GM19351 (cell line): Measurements from ENCODE around the gene LCN10.
"Not testable (repeated sequence)": the region's sequence is repeated elsewhere in the genome, so short reads cannot be mapped to it uniquely, and the experiment has no call there.

ENCODE experiments used
- ATAC-seq: cut with Tn5 transposase; IDR thresholded peaks from one replicate; pipeline ENCODE4 v1.9.1; 2021; ENCODE audit warnings: mild to moderate bottlenecking, moderate library complexity; ENCODE audit not compliant: unreplicated experiment

The LCN10 gene

DNA sequence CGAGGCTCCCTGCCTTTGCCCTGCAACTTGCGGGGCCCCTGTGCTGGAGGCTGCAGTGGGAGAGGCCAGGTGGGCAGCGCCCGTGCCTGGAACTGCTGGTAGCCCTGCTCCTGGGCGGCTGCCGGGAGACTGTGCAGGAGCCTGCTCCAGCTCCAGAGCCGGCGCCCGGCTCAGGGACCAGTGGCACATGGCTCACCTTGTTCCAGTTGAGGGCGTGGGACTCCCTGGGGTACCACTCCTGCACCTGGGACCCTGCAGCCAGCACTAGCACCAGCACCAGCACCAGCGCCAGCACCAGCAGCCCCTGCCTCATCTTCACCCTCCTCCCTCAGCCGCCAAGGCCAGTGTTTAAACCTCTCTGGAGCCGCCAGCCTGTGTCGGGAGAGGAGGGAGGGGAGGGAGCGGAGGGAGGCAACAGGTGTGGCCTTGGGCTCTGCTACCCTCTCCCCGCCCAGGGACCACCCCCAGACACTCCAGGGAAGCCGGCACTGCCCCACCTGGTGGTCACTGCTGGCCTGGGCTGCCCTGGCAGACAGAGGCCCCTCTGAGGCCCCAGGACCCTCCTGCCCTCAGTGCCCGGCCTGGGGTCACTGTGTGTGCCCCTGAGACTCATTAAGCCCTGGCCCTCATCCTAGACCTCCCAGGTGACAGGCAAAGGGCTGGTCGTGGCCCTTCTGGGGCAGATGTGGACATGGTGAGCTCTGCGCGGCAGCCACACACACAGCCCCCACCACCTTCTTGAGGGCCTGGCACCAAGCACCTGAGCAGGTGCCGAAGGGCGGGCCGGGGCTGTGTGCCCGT is at the start of gene LCN10:
LCN10 (minus strand) TSS at position 350 of the 801 bp plus-strand sequence; CDS start at position 313, 37 bp downstream.
- ATAC-seq, result no peak

DNA sequence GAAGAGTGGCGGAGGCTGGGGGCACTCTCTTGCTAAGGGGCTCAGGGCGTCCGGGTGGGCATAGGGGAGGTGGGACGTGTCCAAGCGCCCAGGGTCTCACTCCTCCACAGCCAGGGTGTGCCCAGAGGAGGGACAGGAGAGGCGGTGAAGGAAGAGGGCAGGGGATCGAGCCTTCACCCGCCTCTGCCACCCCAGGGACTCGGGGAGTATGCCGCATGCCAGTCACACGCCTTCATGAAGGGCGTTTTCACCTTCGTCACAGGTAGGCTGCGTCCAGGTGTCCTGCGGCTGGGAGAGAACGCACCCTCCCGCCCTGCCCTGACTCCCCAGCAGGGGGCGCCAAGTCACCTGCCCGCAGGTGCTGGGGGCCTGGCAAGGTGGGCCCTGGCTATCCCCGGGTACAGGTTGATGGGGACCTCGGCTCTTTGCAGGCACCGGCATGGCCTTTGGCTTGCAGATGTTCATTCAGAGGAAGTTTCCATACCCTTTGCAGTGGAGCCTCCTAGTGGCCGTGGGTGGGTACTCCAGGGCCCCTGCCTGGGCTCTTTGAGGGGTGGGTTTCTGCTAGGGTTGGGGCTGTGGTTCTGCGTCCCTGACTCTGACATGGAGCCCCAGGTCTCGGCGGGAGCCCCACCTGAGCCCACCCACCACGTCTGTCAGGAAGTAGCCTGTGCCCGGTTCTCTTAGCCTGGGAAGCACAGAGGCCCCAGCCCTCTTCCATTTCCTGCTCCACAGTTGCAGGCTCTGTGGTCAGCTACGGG is 49.0 kb upstream of the LCN10 start:
- no peak for ATAC-seq

DNA sequence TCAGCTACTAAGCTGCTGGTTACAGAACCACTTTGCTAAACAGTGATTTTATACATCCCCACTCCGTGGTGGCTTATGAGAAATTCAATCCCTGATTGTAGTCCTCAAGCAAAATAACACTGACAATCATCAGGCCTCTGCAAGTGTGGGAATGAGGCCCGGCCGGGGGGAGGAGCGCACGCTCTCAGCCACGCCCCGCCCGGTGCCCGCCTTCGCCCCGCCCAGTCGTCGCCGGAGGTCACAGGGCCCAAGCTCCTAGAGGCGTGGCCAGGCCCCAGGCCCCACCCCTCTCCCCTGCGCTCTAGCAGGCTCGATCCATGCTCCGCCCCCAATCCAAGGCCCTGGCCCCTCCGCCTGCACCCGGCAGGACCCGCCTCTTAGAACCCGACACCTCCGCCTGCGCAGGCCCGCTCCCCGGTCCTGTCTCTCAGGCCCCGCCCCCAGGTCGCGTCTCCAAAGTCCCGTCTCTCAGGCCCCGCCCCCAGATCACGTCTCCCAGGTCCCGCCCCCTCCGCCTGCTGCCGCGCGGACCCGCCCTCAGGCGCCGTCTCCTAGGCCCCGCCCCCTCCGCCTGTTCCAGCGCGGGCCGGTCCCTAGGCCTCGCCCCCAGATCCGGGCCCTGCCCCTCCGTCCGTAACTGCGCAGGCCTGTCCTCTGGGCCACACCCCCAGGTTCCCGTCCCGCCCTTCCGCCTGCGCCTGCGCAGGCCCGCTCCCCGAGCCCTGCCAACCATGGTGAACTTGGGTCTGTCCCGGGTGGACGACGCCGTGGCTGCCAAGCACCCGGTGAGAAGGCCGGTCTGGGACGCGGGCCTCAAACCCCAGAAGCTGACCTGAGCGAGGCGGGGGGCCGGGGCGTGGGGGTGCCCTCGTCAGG is 48.1 kb upstream of the LCN10 start, which contains the start of gene TMEM141:
TMEM141 (plus strand) TSS at position 705 of the 876 bp plus-strand sequence; CDS start at position 732, 27 bp downstream.
- peak; percentile 79 for ATAC-seq

DNA sequence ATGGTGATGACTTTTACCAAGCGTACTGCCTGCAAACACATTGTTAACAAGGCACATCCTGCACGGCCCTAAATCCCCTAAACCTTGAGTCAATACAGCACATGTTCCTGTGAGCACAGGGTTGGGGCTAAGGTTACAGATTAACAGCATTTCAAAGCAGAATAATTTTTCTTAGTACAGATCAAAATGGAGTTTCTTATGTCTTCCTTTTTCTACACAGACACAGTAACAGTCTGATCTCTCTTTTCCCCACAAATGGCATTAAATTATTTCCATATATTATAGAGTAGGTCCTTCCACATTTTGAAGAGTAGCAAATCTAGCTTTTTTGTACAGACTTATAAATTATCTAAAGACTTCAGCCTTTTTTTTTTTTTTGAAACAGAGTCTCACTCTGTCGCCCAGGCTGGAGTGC is 46.8 kb upstream of the LCN10 start:
- no peak for ATAC-seq

DNA sequence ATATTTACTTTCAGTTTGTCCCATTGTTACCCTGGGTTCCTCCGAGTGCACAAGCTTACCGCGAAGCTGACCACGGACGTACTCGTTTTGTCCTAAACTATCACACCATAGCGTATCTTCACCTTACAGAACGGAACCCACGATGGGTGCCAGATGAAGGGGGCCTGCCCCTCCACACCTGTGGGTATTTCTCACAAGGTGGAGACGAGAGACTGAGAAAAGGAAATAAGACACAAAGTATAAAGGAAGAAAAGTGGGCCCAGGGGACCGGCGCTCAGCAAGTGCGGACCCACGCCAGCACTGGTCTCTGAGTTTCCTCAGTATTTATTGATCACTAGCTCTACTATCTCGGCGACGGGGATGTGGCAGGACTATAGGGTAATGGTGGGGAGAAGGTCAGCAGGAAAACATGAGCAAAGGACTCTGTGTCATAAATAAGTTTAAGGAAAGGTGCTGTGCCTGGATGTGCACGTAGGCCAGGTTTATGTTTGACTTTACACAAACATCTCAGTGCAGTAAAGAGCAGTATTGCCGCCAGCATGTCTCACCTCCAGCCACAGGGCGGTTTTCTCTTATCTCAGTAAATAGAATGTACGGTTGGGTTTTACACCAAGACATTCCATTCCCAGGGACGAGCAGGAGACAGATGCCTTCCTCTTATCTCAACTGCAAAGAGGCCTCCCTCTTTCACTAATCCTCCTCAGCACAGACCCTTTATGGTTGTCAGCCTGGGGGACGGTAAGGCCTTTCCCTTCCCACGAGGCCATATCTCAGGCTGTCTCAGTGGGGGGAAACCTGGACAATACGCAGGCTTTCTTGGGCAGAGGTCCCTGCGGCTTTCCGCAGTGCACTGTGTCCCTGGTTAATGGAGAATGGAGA is 46.1 kb upstream of the LCN10 start:
- not testable (repeated sequence) for ATAC-seq

DNA sequence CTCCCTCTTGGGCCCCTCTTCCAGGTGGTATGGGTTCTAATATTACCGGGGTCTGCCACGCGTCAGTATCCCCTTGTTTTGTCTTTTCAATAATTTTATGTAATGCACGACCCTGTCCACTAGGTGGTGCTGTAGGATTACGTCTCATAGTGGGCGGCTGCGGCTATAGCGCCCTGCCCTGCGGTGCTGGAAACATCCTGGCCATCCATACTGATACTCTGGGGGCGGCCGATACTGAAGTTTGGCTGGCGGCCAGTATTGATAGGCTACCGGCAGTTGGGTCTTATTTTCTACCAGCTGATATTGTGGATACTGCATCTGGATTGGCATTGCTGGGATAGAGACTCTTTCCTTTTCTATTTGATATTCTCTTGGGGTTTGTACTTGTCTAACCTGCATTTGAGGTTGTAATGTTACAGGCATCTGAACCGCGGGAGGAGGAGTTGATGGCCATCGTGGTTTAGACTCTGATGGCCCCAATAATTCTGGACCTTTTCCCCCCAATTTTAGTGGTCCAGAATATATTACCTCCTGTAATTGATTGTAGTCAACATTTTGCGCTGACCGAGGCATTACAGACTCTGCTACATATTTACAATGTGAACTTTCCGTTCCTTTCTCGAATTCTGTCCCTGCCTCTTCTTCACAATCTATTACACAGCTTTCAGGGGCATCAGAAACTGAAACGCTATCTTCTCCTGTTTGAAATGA is 45.1 kb upstream of the LCN10 start:
- ATAC-seq, result no peak

DNA sequence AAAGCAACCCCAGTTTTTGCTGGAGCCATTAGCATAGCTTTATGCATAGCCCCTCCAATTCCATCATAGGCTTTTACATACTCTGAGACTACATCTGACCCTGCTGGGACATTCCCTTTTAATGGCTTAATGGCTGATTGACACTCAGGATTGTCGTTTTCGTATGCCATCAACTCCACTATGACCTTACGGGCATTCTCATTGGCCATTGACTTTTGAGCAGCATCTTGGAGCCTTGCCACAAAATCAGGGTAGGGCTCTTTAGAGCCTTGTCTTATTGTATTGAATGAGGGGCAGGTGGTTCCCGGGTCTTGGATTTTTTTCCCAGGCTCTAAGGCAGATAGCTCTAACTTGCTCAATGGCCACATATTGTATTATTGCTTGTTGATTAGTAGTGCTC is 44.2 kb upstream of the LCN10 start:
- ATAC-seq, result not testable (repeated sequence)

DNA sequence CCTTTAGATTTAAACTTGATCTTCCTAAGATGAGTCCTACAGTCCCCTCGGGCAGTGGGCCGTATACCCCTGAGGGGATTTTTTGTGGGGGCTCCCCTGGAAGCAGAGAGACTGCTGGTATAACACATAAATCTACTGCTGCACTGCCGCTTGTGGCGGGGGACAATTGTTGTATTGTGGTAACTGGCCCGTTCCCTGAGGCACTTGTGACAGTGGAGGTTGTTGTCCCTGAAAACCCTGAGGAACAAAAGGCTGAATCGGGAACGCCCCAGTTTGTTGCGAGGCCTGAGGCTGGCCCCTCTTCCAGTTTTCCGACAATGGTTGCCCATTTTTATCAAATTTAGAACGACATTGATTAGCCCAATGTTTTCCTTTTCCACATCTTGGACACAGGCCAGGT is 43.7 kb upstream of the LCN10 start:
- ATAC-seq, result no peak

DNA sequence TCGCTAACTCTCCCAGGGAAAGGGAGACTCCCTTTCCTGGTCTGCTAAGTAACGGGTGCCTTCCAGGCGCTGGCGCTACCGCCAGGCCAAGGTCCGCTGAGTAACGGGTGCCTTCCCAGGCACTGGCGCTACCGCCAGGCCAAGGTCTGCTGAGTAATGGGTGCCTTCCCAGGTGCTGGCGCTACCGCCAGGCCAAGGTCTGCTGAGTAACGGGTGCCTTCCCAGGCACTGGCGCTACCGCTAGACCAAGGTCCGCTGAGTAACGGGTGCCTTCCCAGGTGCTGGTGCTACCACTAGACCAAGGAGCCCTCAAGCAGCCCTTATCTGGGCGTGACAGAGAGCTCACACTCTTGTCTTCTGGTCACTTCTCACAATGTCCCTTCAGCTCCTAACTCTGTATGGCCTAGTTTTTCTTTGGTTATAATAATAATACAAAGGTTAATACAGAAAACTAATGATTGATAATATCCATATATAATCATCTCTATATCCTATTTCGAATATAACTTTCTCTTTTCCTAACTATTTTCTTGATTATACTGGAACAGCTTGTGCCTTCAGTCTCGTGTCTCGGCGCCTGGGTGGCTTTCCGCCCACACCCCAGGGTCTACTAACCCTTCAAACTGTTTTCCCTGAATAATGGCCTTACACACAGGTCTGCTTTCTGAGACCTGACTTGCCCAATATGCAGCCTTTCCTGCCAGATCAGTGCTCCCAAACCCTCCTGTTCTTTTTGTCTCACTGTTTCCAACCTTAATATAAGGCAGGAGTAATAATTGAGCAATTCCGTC is 43.0 kb upstream of the LCN10 start:
- ATAC-seq, result not testable (repeated sequence)

DNA sequence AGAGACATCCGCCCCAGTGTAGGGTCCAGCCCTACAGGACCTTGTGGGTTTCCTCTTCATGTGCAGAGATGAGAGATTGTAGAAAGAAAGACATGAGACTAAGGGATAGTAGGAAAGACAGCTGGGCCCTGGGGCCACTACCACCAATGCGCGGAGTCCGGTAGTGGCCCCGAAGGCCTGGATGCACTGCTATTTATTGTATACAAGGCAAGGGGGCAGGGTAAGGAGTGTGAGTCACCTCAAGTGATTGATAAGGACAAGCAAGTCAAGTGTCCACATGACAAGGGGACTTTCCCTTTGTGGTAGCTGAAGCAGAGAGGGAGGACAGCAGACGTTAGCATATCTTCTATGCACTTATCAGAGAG is 42.2 kb upstream of the LCN10 start:
- no peak for ATAC-seq

DNA sequence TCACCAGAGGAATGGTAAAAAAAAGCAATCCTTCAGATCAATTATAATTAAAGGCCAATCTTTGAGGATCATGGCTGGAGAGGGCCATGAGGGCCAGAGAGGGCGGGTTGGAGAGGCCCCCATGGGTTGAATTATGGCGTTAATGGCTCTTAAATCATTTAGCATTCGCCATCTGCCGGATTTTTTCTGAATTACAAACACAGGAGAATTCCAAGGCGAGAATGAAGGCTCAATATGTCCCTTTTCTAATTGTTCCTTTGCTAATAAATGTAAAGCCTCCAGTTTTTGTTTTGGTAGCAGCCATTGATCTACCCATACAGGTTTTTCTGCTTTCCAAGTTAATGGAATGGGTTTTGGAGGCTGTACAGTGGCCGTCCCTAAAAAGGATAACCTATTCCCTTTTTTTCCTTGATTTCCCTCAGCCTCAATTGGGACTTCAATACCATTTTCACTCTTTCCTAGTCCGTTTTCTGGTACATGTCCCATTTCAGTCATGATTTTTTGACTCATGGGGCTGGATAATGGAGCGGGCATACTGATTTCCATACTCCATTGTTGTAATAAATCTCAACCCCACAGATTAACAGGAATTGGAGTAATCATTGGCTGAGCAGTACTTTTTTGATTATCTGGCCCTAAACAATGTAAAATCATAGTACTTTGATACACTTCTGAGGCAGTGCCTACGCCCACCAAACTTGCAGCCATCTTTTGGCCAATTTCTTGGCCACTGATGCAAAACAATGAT is 41.7 kb upstream of the LCN10 start:
- ATAC-seq, result no peak

DNA sequence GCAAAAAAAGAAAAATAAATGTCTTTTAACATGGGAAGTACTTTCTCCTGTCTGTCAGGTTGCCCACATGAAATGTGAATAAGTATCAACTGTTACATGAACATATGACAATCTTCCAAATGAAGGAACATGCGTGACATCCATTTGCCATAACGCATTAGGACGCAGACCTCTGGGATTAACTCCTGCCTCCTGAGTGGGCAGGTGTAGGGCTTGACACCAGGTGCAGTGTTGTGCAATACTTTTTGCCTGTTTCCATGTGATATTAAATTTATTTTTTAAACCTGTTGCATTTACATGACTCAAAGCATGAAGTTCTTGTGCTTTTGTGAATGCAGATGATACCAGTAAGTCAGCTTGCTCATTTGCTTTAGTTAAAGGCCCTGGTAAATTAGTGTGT is 39.7 kb upstream of the LCN10 start:
- no peak for ATAC-seq

DNA sequence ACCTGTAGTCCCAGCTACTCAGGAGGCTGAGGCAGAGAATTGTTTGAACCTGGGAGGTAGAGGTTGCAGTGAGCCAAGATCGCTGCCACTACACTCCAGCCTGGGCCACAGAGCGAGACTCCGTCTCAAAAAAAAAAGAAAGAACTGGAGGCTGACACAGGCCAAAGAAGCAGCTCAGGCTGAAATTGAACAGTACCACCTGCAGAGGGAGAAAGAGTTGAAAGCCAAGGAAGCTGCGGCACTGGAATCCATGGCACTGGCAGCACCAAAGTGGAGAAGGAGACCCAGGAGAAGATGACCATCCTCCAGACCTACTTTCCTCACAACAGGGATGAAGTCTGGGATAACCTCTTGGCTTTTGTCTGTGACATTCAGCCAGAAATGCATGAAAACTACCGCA is 37.1 kb upstream of the LCN10 start:
- no peak for ATAC-seq

DNA sequence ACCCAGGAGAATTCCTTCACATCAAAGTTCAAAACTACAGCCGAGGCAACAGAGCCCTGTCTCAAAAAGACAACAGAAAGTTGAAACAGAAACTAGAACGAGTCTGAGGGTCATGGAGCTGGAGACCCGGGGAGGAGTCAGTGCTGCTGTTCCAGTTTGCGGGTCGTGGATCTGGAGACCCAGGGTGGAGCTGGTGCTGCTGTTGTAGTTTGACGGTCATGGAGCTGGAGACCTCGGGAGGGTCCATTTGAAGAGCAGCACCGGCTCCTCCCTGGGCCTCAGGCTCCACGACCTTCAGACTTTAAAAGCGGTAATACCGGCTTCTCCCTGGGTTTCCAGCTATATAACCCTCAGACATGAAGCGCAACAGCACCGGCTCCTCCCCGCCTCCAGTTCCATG is 34.6 kb upstream of the LCN10 start:
- no peak for ATAC-seq

DNA sequence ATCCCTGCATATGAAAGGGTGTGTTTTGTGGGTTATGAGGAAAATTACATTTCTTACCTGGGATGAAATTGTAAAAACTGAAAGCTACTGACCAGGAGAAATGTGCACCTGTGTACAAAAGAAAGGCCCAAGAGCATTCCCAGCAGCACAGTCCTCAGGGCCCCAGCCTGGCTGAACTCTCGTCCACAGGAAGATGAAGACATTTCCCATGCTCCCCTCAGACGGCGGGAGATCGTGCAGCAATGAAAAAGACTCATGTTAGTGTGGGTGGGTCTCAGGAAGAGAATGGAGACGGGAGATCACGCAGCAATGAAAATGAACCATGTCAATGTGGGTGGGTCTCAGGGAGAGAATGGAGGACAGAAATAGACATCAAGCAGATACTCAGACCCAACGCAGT is 34.2 kb upstream of the LCN10 start:
- ATAC-seq, result no peak

DNA sequence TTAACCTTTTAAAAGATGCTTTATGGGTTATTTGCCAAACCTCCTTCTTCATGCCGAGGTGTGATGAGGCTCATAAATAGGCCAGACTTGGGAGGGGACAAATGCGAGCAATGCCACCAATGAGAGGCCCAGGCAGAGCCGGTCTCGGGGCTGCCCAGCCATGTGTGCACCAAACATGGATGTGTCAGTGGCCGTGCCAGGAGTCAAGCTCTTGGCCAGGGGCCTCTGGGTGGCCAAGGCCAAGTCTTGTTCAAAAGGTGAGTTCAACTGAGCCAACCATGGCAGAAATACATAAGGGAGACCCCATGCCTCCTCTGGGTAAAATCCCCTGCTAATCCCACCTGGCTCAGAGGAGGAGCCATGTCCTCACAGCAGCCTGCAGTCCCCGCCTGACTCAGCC is 32.5 kb upstream of the LCN10 start:
- ATAC-seq, result no peak

DNA sequence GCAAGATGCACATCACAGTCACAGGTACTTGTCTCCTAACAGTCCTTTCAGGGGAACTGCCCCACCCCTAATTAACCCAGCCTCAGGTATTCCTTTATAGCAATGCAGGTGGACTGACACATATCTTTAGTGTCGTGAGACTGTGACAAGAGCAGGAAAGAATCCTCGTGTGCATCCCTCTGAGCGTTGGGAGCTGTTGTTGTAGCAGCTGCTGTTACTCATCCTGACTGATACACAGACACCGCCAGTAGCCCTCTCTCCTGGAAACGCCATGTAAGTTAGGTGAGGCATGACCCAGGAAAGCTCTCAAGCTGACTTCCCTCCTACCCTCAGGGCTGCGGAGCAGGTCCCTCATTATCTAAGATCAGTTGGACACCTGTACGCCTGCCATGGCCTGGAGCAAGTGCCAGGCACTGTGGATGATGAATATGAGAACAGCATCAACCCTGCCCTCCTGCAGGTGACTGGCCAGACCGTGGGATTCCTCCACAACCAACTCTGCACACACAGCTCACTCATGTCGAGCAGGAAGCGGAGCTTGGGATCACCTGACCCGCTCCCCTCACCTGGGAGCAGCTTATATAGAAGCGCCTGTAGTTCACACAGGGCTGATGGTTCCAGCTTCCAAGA is 31.8 kb upstream of the LCN10 start:
- ATAC-seq, result no peak
